ENCODE data around the gene ATRAID.

ATRAID gene

GRCh38 chr2:27250652-27251379, 39.0 kb downstream of the ATRAID start:
- Histone ChIP-seq H3K36me3 (ENCODE audit: insufficient read depth, low read length) (no peaks in the 10 kb centered on the region), H3K27ac (ENCODE audit: low read depth, low read length, poor library complexity, severe bottlenecking) (no peak overlapping the region), H3K4me1 (ENCODE audit: insufficient read depth, low read length, severe bottlenecking) (peaks cover 10% of the 10 kb centered on the region), H3K4me3 (ENCODE audit: low read depth, low read length, poor library complexity, severe bottlenecking) (no peak overlapping the region), H3K4me2 (ENCODE audit: low read length) (no peak overlapping the region; the same call in 1 of the 2 replicates), H2AFZ (ENCODE audit: low read length) (no peak overlapping the region), H3K9me2 (ENCODE audit: low read depth, low read length) (no peaks in the 10 kb centered on the region), H3K9ac (ENCODE audit: low read length) (no peak overlapping the region; the same call in 1 of the 2 replicates), H3K79me2 (ENCODE audit: insufficient read depth, low read length) (no peaks in the 10 kb centered on the region), H3K27me3 (ENCODE audit: insufficient read depth, low read length) (no peaks in the 10 kb centered on the region), H3K9me3 (ENCODE audit: low read length) (no peaks in the 10 kb centered on the region), H4K20me1 (ENCODE audit: insufficient read depth, low read length) (no peaks in the 10 kb centered on the region), H3F3A (ENCODE audit: insufficient read depth, low read length) (no peaks in the 10 kb centered on the region; the same call in 1 of the 2 replicates)
- TF ChIP-seq CTCF (IDR thresholded peaks at IDR 0.05; ENCODE audit: low read length), result no peak
- no peak for TF ChIP-seq EZH2 (IDR thresholded peaks at IDR 0.05; ENCODE audit: borderline replicate concordance, low read length)

GRCh38 chr2:27251766-27252165, 39.9 kb downstream of the ATRAID start:
- no peak overlapping the region for H3K9ac ChIP-seq (ENCODE audit: low read length)
- no peak overlapping the region for H2AFZ ChIP-seq (ENCODE audit: low read length)
- 0 out of 2 replicates have a peak, but pooled peaks cover 7% of the 10 kb centered on the region for H3K27me3 ChIP-seq (ENCODE audit: insufficient read depth, low read length)
- no peaks in the 10 kb centered on the region; the same call in 1 of the 2 replicates for H3F3A ChIP-seq (ENCODE audit: insufficient read depth, low read length)
- no peaks in the 10 kb centered on the region for H3K9me3 ChIP-seq (ENCODE audit: low read length)
- no peaks in the 10 kb centered on the region for H3K9me2 ChIP-seq (ENCODE audit: low read depth, low read length)
- TF ChIP-seq EZH2 (IDR thresholded peaks at IDR 0.05; ENCODE audit: borderline replicate concordance, low read length), result no peak
- no peak for TF ChIP-seq CTCF (IDR thresholded peaks at IDR 0.05; ENCODE audit: low read length)
- H3K4me1 ChIP-seq (ENCODE audit: insufficient read depth, low read length, severe bottlenecking), result peaks cover 10% of the 10 kb centered on the region
- no peaks in the 10 kb centered on the region for H3K36me3 ChIP-seq (ENCODE audit: insufficient read depth, low read length)
- no peak overlapping the region for H3K4me3 ChIP-seq (ENCODE audit: low read depth, low read length, poor library complexity, severe bottlenecking)
- H3K79me2 ChIP-seq (ENCODE audit: insufficient read depth, low read length), result no peaks in the 10 kb centered on the region
- no peak overlapping the region for H3K27ac ChIP-seq (ENCODE audit: low read depth, low read length, poor library complexity, severe bottlenecking)
- H4K20me1 ChIP-seq (ENCODE audit: insufficient read depth, low read length), result no peaks in the 10 kb centered on the region
- H3K4me2 ChIP-seq (ENCODE audit: low read length), result no peak overlapping the region

GRCh38 chr2:27255187-27255586, 43.3 kb downstream of the ATRAID start:
- no peaks in the 10 kb centered on the region for H3F3A ChIP-seq (ENCODE audit: insufficient read depth, low read length)
- no peaks in the 10 kb centered on the region for H3K9me3 ChIP-seq (ENCODE audit: low read length)
- H3K79me2 ChIP-seq (ENCODE audit: insufficient read depth, low read length), result no peaks in the 10 kb centered on the region
- H2AFZ ChIP-seq (ENCODE audit: low read length), result no peak overlapping the region
- H3K4me2 ChIP-seq (ENCODE audit: low read length), result no peak overlapping the region
- peaks cover 5% of the 10 kb centered on the region for H3K4me1 ChIP-seq (ENCODE audit: insufficient read depth, low read length, severe bottlenecking)
- H3K9me2 ChIP-seq (ENCODE audit: low read depth, low read length), result no peaks in the 10 kb centered on the region
- TF ChIP-seq EZH2 (IDR thresholded peaks at IDR 0.05; ENCODE audit: borderline replicate concordance, low read length), result no peak
- TF ChIP-seq CTCF (IDR thresholded peaks at IDR 0.05; ENCODE audit: low read length), result no peak
- no peaks in the 10 kb centered on the region for H3K36me3 ChIP-seq (ENCODE audit: insufficient read depth, low read length)
- no peak overlapping the region for H3K9ac ChIP-seq (ENCODE audit: low read length)
- no peaks in the 10 kb centered on the region for H4K20me1 ChIP-seq (ENCODE audit: insufficient read depth, low read length)
- no peak overlapping the region for H3K4me3 ChIP-seq (ENCODE audit: low read depth, low read length, poor library complexity, severe bottlenecking)
- no peak overlapping the region for H3K27ac ChIP-seq (ENCODE audit: low read depth, low read length, poor library complexity, severe bottlenecking)
- H3K27me3 ChIP-seq (ENCODE audit: insufficient read depth, low read length), result peaks cover 16% of the 10 kb centered on the region
